H1 (cell line): Measurements from ENCODE around the gene WNT3A. TPM values are rescaled to one million over a fixed set of nuclear protein-coding genes. Genes with fewer than 3 reads are reported as not detected.

Experiments used
- CTBP2 ChIP-seq: IDR thresholded peaks from 2 replicates; pipeline ENCODE4 v1.7.0; 2011; ENCODE audit warnings: borderline replicate concordance, mild to moderate bottlenecking, moderate library complexity, mixed read lengths, low read length; ENCODE audit not compliant: insufficient read depth, insufficient read length
- HDAC2 ChIP-seq, 2 experiments: fragments of 300-600 bp in 1 of 2; sonication (generic) in 1 of 2; IDR thresholded peaks; 2 replicates each; pipeline ENCODE4 v1.6.1; 2011 to 2012; ENCODE audit warnings: low read depth in 2 of 2, low read length in 2 of 2, mild to moderate bottlenecking in 2 of 2, moderate library complexity in 2 of 2, borderline replicate concordance in 1 of 2, inconsistent platforms in 1 of 2
- KDM4A ChIP-seq: IDR thresholded peaks from one replicate; pipeline ENCODE4 v1.7.1; 2012; ENCODE audit warnings: low read depth, mild to moderate bottlenecking, moderate library complexity, low read length, inconsistent platforms; ENCODE audit not compliant: severe bottlenecking
- NANOG ChIP-seq: IDR thresholded peaks from 2 replicates; pipeline ENCODE4 v1.6.1; 2011; ENCODE audit warnings: low read length, low read depth, mild to moderate bottlenecking, inconsistent platforms; ENCODE audit not compliant: insufficient read depth, poor library complexity, severe bottlenecking
- POLR2AphosphoS5 ChIP-seq: IDR thresholded peaks from 2 replicates; pipeline ENCODE4 v1.6.1; 2011; ENCODE audit warnings: low read depth, low read length
- RBBP5 ChIP-seq: IDR thresholded peaks from 2 replicates; pipeline ENCODE4 v1.7.1; 2012; ENCODE audit warnings: low read depth, mild to moderate bottlenecking, inconsistent platforms, low read length, moderate library complexity, borderline replicate concordance
- ZNF274 ChIP-seq: IDR thresholded peaks from 2 replicates; pipeline ENCODE4 v1.7.0; 2012; ENCODE audit warnings: low read length, borderline replicate concordance; ENCODE audit errors: extremely low read depth
- polyA plus RNA-seq, 7 experiments: library from polyadenylated mRNA; depleted of rRNA in 3 of 7; stranded (reverse) in 5 of 7; unstranded in 2 of 7; fragments of >200 nt in 5 of 7; fragments of 200-250 nt in 2 of 7; gene quantifications; 1 replicate in 5 of 7; 2 replicates in 1 of 7; 4 replicates in 1 of 7; pipeline versions ENCODE4 v1.2.1 to v1.2.3, GENCODE V29; 2011 to 2013; ENCODE audit warnings: missing spikeins in 2 of 7, mixed read lengths in 2 of 7
- total RNA-seq: library from RNA; stranded (reverse); fragmentation: NEBNext Ultra II Directional; extraction: Animal tissue kit (Norgen Biotek cat#: 25700); gene quantifications from 2 replicates; pipeline ENCODE4 v1.2.1, GENCODE V29; 2021

Gene WNT3A
- total and polyA plus RNA-seq, 2 of the 8 experiments (the other 6 are each of a cell fraction or from before 2014, with no cell fraction given), result 0.08 to 0.19 TPM

- TF ChIP-seq HDAC2 (IDR thresholded peaks at IDR 0.05; ENCODE audit: borderline replicate concordance in 1 of 2, low read depth in 2 of 2, low read length in 2 of 2), result no peak
- TF ChIP-seq CTBP2, result no peak
- TF ChIP-seq KDM4A, result no peak
- no peak for TF ChIP-seq NANOG
- no peak for TF ChIP-seq ZNF274
- no peak for TF ChIP-seq RBBP5
- TF ChIP-seq POLR2AphosphoS5, result no peak
- TF ChIP-seq, all 59 proteins: peak for 0
These were observed 39.8 kb downstream of the WNT3A start (continued) for GRCh38 chr1:228046421-228047182.
